Erythroblast (primary cell): Measurements from ENCODE around the gene DCAF10.

ENCODE experiments used
- GATA1 ChIP-seq: IDR thresholded peaks from 2 replicates; pipeline ENCODE4 v1.6.1; 2011; ENCODE audit warnings: low read depth, mild to moderate bottlenecking, control low read depth, low read length, moderate library complexity
- POLR2A ChIP-seq: IDR thresholded peaks from 2 replicates; pipeline ENCODE4 v1.6.1; 2011; ENCODE audit warnings: mild to moderate bottlenecking, low read length

DNA sequence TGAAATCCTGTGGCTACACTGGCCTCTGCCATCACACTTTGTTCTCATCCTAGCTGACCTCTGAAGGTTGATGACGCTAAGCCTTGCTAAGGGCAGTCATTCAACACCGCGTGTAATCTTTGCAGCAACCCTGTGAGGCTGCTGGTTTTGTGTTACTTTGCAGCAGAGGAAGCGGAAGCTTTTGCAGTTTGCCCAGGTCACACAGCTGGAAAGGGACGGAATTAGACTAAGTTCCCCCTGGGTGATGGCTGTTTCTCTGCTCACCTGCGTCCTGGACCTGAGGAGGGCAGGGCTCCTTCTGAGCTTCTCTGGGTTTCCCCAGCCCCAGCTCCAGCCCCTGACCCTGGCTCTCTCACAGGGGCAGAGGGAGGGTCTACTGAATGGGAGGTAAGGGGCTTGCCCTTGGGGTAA lies 110.7 kb downstream of the DCAF10 start:
- no peak for TF ChIP-seq POLR2A
- TF ChIP-seq GATA1 = no peak
